ENCODE results near the gene CCDC160.
"Not testable (repeated sequence)": the region's sequence is repeated elsewhere in the genome, so short reads cannot be mapped to it uniquely, and the experiment has no call there.

Gene CCDC160

GRCh38 chrX:134202561-134202960, 34.4 kb upstream of the CCDC160 start:
- Histone ChIP-seq H4K20me1 (ENCODE audit: low read depth, low read length) (no peaks in the 10 kb centered on the region), H3K9ac (ENCODE audit: low read length) (no peak overlapping the region), H2AFZ (ENCODE audit: low read depth, low read length, severe bottlenecking) (no peak overlapping the region), H3F3A (ENCODE audit: insufficient read depth) (no peaks in the 10 kb centered on the region), H3K27ac (ENCODE audit: low read depth, low read length) (no peak overlapping the region), H3K4me2 (ENCODE audit: low read depth, low read length, poor library complexity, severe bottlenecking) (no peak overlapping the region), H3K36me3 (ENCODE audit: low read length) (no peaks in the 10 kb centered on the region), H3K4me3 (ENCODE audit: insufficient read depth, low read length, poor library complexity, severe bottlenecking) (no peak overlapping the region), H3K79me2 (ENCODE audit: insufficient read depth, low read length) (no peaks in the 10 kb centered on the region), H3K9me2 (replicated peaks; ENCODE audit: insufficient read depth, low read length) (no peaks in the 10 kb centered on the region), H3K9me3 (ENCODE audit: insufficient read depth, low read length) (no peaks in the 10 kb centered on the region), H3K27me3 (ENCODE audit: low read length) (no peaks in the 10 kb centered on the region)
- TF ChIP-seq EZH2phosphoT487 (conservative IDR thresholded peaks at IDR 0.05; ENCODE audit: low read length) = no peak
- no peak for TF ChIP-seq CTCF (IDR thresholded peaks at IDR 0.05; ENCODE audit: insufficient read depth, low read length, poor library complexity, severe bottlenecking)

DNA sequence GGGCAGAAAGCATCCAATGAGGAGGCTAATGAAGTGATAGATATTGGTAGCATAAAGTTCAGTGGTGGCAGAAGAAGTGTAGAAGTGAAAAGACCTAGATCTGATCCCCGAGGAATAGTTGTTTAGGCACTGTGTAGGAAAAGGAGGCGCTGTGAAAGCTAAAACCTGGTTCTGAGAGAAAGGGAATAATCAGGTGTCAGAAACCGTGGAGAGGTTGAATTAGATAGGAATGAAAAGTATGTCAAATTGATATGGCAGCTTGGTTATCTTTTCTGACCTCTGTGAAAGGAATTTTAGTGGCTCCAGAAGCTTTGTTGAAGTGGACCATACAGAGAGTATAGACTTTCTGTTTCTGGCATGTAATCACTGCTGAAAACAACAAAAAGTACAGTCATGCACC, 30.8 kb upstream of the CCDC160 start:
- Histone ChIP-seq H4K20me1 (ENCODE audit: low read depth, low read length) (no peaks in the 10 kb centered on the region), H3F3A (ENCODE audit: insufficient read depth) (no peaks in the 10 kb centered on the region), H3K36me3 (ENCODE audit: low read length) (no peaks in the 10 kb centered on the region), H3K9me3 (ENCODE audit: insufficient read depth, low read length) (no peaks in the 10 kb centered on the region), H3K27me3 (ENCODE audit: low read length) (no peaks in the 10 kb centered on the region), H3K79me2 (ENCODE audit: insufficient read depth, low read length) (no peaks in the 10 kb centered on the region), H3K4me2 (ENCODE audit: low read depth, low read length, poor library complexity, severe bottlenecking) (no peak overlapping the region), H3K9me2 (replicated peaks; ENCODE audit: insufficient read depth, low read length) (no peaks in the 10 kb centered on the region), H3K9ac (ENCODE audit: low read length) (no peak overlapping the region), H3K4me3 (ENCODE audit: insufficient read depth, low read length, poor library complexity, severe bottlenecking) (no peak overlapping the region), H3K27ac (ENCODE audit: low read depth, low read length) (no peak overlapping the region), H2AFZ (ENCODE audit: low read depth, low read length, severe bottlenecking) (no peak overlapping the region)
- no peak for TF ChIP-seq EZH2phosphoT487 (conservative IDR thresholded peaks at IDR 0.05; ENCODE audit: low read length)
- no peak for TF ChIP-seq CTCF (IDR thresholded peaks at IDR 0.05; ENCODE audit: insufficient read depth, low read length, poor library complexity, severe bottlenecking)

DNA sequence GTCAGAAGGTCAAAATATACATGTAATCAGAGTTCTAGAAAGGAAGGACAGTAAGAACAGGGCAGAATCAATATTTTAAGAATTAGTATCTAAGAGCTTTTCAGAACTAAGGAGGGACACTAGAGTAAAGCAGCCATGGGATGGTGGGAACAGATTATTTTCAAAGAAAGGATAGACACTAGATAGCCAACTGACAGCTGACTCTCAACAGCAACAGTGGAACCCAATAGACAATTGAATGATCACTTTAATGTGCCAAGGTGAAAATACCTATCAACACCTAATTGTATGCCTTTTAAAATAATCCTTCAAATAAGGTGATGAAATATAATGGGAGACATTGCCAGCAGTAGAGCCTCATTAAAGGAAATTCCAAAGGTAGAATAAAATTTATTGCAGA, 26.5 kb upstream of the CCDC160 start:
- Histone ChIP-seq H3K79me2 (ENCODE audit: insufficient read depth, low read length) (no peaks in the 10 kb centered on the region), H3K9me3 (ENCODE audit: insufficient read depth, low read length) (no peaks in the 10 kb centered on the region), H3K27ac (ENCODE audit: low read depth, low read length) (no peak overlapping the region), H3F3A (ENCODE audit: insufficient read depth) (no peaks in the 10 kb centered on the region), H2AFZ (ENCODE audit: low read depth, low read length, severe bottlenecking) (no peak overlapping the region), H3K27me3 (ENCODE audit: low read length) (no peaks in the 10 kb centered on the region), H4K20me1 (ENCODE audit: low read depth, low read length) (no peaks in the 10 kb centered on the region), H3K4me3 (ENCODE audit: insufficient read depth, low read length, poor library complexity, severe bottlenecking) (no peak overlapping the region), H3K9me2 (replicated peaks; ENCODE audit: insufficient read depth, low read length) (no peaks in the 10 kb centered on the region), H3K36me3 (ENCODE audit: low read length) (no peaks in the 10 kb centered on the region), H3K9ac (ENCODE audit: low read length) (no peak overlapping the region), H3K4me2 (ENCODE audit: low read depth, low read length, poor library complexity, severe bottlenecking) (no peak overlapping the region)
- TF ChIP-seq CTCF (IDR thresholded peaks at IDR 0.05; ENCODE audit: insufficient read depth, low read length, poor library complexity, severe bottlenecking) (no peak), EZH2phosphoT487 (conservative IDR thresholded peaks at IDR 0.05; ENCODE audit: low read length) (no peak)

GRCh38 chrX:134235236-134235635, 1.7 kb upstream of the CCDC160 start:
- H3K4me3 ChIP-seq (ENCODE audit: insufficient read depth, low read length, poor library complexity, severe bottlenecking) = no peak overlapping the region
- H3K4me2 ChIP-seq (ENCODE audit: low read depth, low read length, poor library complexity, severe bottlenecking) = no peak overlapping the region
- TF ChIP-seq CTCF (IDR thresholded peaks at IDR 0.05; ENCODE audit: insufficient read depth, low read length, poor library complexity, severe bottlenecking) = no peak
- TF ChIP-seq EZH2phosphoT487 (conservative IDR thresholded peaks at IDR 0.05; ENCODE audit: low read length) = no peak
- H2AFZ ChIP-seq (ENCODE audit: low read depth, low read length, severe bottlenecking) = no peak overlapping the region
- H3K36me3 ChIP-seq (ENCODE audit: low read length) = no peaks in the 10 kb centered on the region
- H3K27ac ChIP-seq (ENCODE audit: low read depth, low read length) = no peak overlapping the region
- no peaks in the 10 kb centered on the region for H3K9me2 ChIP-seq (replicated peaks; ENCODE audit: insufficient read depth, low read length)
- no peaks in the 10 kb centered on the region for H3F3A ChIP-seq (ENCODE audit: insufficient read depth)
- no peaks in the 10 kb centered on the region for H3K79me2 ChIP-seq (ENCODE audit: insufficient read depth, low read length)
- no peaks in the 10 kb centered on the region for H4K20me1 ChIP-seq (ENCODE audit: low read depth, low read length)
- no peaks in the 10 kb centered on the region for H3K27me3 ChIP-seq (ENCODE audit: low read length)
- no peaks in the 10 kb centered on the region for H3K9me3 ChIP-seq (ENCODE audit: insufficient read depth, low read length)
- no peak overlapping the region for H3K9ac ChIP-seq (ENCODE audit: low read length)

- not testable (repeated sequence) for H3K27me3 ChIP-seq (ENCODE audit: low read length); H3K4me2 ChIP-seq (ENCODE audit: low read depth, low read length, poor library complexity, severe bottlenecking); H3K36me3 ChIP-seq (ENCODE audit: low read length); H3K9ac ChIP-seq (ENCODE audit: low read length); H4K20me1 ChIP-seq (ENCODE audit: low read depth, low read length); H3K9me3 ChIP-seq (ENCODE audit: insufficient read depth, low read length); H3F3A ChIP-seq (ENCODE audit: insufficient read depth); H2AFZ ChIP-seq (ENCODE audit: low read depth, low read length, severe bottlenecking); H3K79me2 ChIP-seq (ENCODE audit: insufficient read depth, low read length); H3K4me3 ChIP-seq (ENCODE audit: insufficient read depth, low read length, poor library complexity, severe bottlenecking); H3K9me2 ChIP-seq (replicated peaks; ENCODE audit: insufficient read depth, low read length); H3K27ac ChIP-seq (ENCODE audit: low read depth, low read length)
Measured at GRCh38 chrX:134238144-134238543, 1.2 kb downstream of the CCDC160 start.
